WTC11 (cell line): ENCODE measurements around the gene SAMSN1. TPM values are rescaled to one million over a fixed set of nuclear protein-coding genes. Genes with fewer than 3 reads are reported as not detected.

Experiments
- ATAC-seq: fragments of 200-7000 bp; cut with Tn5 transposase; 2 replicates; pipeline ENCODE4 v1.10.0; 2021; ENCODE audit warnings: mild to moderate bottlenecking, moderate library complexity
- CTCF ChIA-PET: fragments of 300-600 bp; sonication (Branson Sonifier 250); formaldehyde crosslinking; loops from one replicate; lab custom pipeline; 2021; ENCODE audit warnings: antibody characterized with exemption; lab: Charles Lee
- POLR2A ChIA-PET: fragments of 350-600 bp; sonication (Branson Sonifier 250); formaldehyde crosslinking; loops from one replicate; lab custom pipeline; 2021; ENCODE audit warnings: antibody characterized with exemption; lab: Charles Lee
- DNase-seq: peaks from one replicate; pipeline ENCODE4 v3.0.0; 2021; ENCODE audit warnings: low spot score
- H3K27ac Mint-ChIP-seq: 2 replicates; pipeline ENCODE4 v1.8.0; 2021; ENCODE audit warnings: mixed read lengths
- H3K27me3 Mint-ChIP-seq: 2 replicates; pipeline ENCODE4 v1.8.0; 2021; ENCODE audit warnings: low read depth, mild to moderate bottlenecking, moderate library complexity, mixed read lengths
- H3K36me3 Mint-ChIP-seq: 2 replicates; pipeline ENCODE4 v1.8.0; 2021; ENCODE audit warnings: mixed read lengths
- H3K4me1 Mint-ChIP-seq: 2 replicates; pipeline ENCODE4 v1.8.0; 2022; ENCODE audit warnings: mixed read lengths
- H3K4me3 Mint-ChIP-seq: 2 replicates; pipeline ENCODE4 v1.8.0; 2021; ENCODE audit warnings: mild to moderate bottlenecking, moderate library complexity, mixed read lengths
- H3K9me3 Mint-ChIP-seq: 2 replicates; pipeline ENCODE4 v1.8.0; 2021; ENCODE audit warnings: mixed read lengths
- ATF6 ChIP-seq: sonication (generic); formaldehyde crosslinking; IDR thresholded peaks from 2 replicates; pipeline ENCODE4 v1.8.1; 2023; ENCODE audit warnings: mild to moderate bottlenecking, missing genetic modification reagents
- E2F5 ChIP-seq: sonication (generic); formaldehyde crosslinking; IDR thresholded peaks from 2 replicates; pipeline ENCODE4 v1.8.1; 2022; ENCODE audit warnings: mild to moderate bottlenecking, moderate library complexity, missing genetic modification reagents
- EMX1 ChIP-seq: fragments of 250-450 bp; sonication (Bioruptor Pico); IDR thresholded peaks from 2 replicates; pipeline ENCODE4 v1.8.0; 2021; ENCODE audit warnings: mild to moderate bottlenecking
- ETV6 ChIP-seq: sonication (generic); formaldehyde crosslinking; IDR thresholded peaks from 2 replicates; pipeline ENCODE4 v1.8.1; 2022; ENCODE audit warnings: mild to moderate bottlenecking, missing genetic modification reagents
- FOXK1 ChIP-seq: sonication (generic); formaldehyde crosslinking; IDR thresholded peaks from 2 replicates; pipeline ENCODE4 v1.8.0; 2022; ENCODE audit warnings: mild to moderate bottlenecking, moderate library complexity, missing genetic modification reagents
- GTF2I ChIP-seq: fragments of 250-450 bp; sonication (Bioruptor Pico); conservative IDR thresholded peaks from 2 replicates; pipeline ENCODE4 v1.4.0; 2021; ENCODE audit warnings: mild to moderate bottlenecking
- NFE2L1 ChIP-seq: sonication (generic); formaldehyde crosslinking; IDR thresholded peaks from 2 replicates; pipeline ENCODE4 v1.8.1; 2023; ENCODE audit warnings: missing genetic modification reagents
- NFYB ChIP-seq: sonication (generic); formaldehyde crosslinking; conservative IDR thresholded peaks from 2 replicates; pipeline ENCODE4 v1.8.0; 2022; ENCODE audit warnings: low read depth, missing genetic modification reagents
- NR2C2 ChIP-seq: sonication (generic); formaldehyde crosslinking; IDR thresholded peaks from 2 replicates; pipeline ENCODE4 v1.8.0; 2022; ENCODE audit warnings: mild to moderate bottlenecking, missing genetic modification reagents
- PRDM15 ChIP-seq: sonication (generic); formaldehyde crosslinking; IDR thresholded peaks from 2 replicates; pipeline ENCODE4 v1.8.0; 2022; ENCODE audit warnings: missing genetic modification reagents
- RELA ChIP-seq: sonication (generic); formaldehyde crosslinking; IDR thresholded peaks from 2 replicates; pipeline ENCODE4 v1.8.1; 2022; ENCODE audit warnings: missing genetic modification reagents, mild to moderate bottlenecking, borderline replicate concordance
- TCF7 ChIP-seq: sonication (generic); formaldehyde crosslinking; IDR thresholded peaks from 2 replicates; pipeline ENCODE4 v1.8.0; 2022; ENCODE audit warnings: mild to moderate bottlenecking, low read depth, missing genetic modification reagents, moderate library complexity
- TEAD4 ChIP-seq: sonication (generic); formaldehyde crosslinking; IDR thresholded peaks from 2 replicates; pipeline ENCODE4 v1.8.0; 2022; ENCODE audit warnings: mild to moderate bottlenecking, missing genetic modification reagents
- total RNA-seq: library from RNA; stranded (reverse); gene quantifications from 3 replicates; pipeline ENCODE4 v1.2.3, GENCODE V29; 2021
- TF ChIP-seq, protein P1 (sequence below): sonication (generic); formaldehyde crosslinking; IDR thresholded peaks from 2 replicates; pipeline ENCODE4 v1.8.1; 2023; ENCODE audit warnings: mild to moderate bottlenecking, moderate library complexity, missing genetic modification reagents
- TF ChIP-seq, protein P2 (sequence below): sonication (generic); formaldehyde crosslinking; IDR thresholded peaks from 2 replicates; pipeline ENCODE4 v1.8.1; 2022; ENCODE audit warnings: low read depth, mild to moderate bottlenecking, moderate library complexity, missing genetic modification reagents, borderline replicate concordance
- TF ChIP-seq, protein P3 (sequence below): sonication (generic); formaldehyde crosslinking; IDR thresholded peaks from 2 replicates; pipeline ENCODE4 v1.8.0; 2022; ENCODE audit warnings: mild to moderate bottlenecking, missing genetic modification reagents
- TF ChIP-seq, protein P4 (sequence below): sonication (generic); formaldehyde crosslinking; IDR thresholded peaks from 2 replicates; pipeline ENCODE4 v1.8.1; 2022; ENCODE audit warnings: missing genetic modification reagents, borderline replicate concordance
- TF ChIP-seq, protein P5 (sequence below): sonication (generic); formaldehyde crosslinking; IDR thresholded peaks from 2 replicates; pipeline ENCODE4 v1.8.0; 2023; ENCODE audit warnings: missing genetic modification reagents

The SAMSN1 gene
- total RNA-seq, 1 experiment from 2014 or later, result 1.2 TPM

DNA sequence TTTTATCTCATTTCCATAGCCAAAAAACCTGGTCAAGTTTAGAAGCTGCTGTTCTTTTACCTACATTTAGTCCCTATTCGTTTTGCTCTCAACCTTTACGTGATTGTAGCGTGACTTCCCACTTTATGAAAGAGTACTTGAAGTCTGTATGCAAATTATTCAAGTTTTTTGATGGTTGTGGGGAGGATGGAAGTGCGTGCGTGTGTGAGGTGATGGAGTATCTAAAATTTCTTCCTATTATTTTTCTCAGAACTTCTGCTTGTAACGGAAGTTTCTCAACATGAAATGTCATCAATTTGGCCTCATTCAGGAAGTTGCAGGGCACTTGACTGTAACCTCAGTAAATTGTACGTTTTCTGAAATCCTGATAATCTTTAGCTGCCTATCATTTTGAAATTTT is 64.0 kb downstream of the SAMSN1 start:
- no peak overlapping the region for H3K4me3 Mint-ChIP-seq
- H3K9me3 Mint-ChIP-seq, result peaks cover 8% of the 10 kb centered on the region
- no peak overlapping the region for H3K27ac Mint-ChIP-seq
- DNase-seq (no peak), ATAC-seq (no peak)
- ChIA-PET POLR2A (no interaction called here), CTCF (no interaction called here)
- no peaks in the 10 kb centered on the region for H3K4me1 Mint-ChIP-seq
- no peaks in the 10 kb centered on the region for H3K27me3 Mint-ChIP-seq
- H3K36me3 Mint-ChIP-seq, result no peaks in the 10 kb centered on the region
- TF ChIP-seq GTF2I (no peak), EMX1 (no peak), FOXK1 (CRISPR knock-in tag) (no peak), NFE2L1 (CRISPR knock-in tag) (no peak), TEAD4 (CRISPR knock-in tag) (no peak), NR2C2 (CRISPR knock-in tag) (no peak), PRDM15 (no peak), ETV6 (CRISPR knock-in tag) (no peak), TCF7 (CRISPR knock-in tag) (no peak), RELA (CRISPR knock-in tag) (no peak), ATF6 (CRISPR knock-in tag) (no peak), NFYB (CRISPR knock-in tag) (no peak), E2F5 (CRISPR knock-in tag) (no peak)
- TF ChIP-seq, protein P1, sequence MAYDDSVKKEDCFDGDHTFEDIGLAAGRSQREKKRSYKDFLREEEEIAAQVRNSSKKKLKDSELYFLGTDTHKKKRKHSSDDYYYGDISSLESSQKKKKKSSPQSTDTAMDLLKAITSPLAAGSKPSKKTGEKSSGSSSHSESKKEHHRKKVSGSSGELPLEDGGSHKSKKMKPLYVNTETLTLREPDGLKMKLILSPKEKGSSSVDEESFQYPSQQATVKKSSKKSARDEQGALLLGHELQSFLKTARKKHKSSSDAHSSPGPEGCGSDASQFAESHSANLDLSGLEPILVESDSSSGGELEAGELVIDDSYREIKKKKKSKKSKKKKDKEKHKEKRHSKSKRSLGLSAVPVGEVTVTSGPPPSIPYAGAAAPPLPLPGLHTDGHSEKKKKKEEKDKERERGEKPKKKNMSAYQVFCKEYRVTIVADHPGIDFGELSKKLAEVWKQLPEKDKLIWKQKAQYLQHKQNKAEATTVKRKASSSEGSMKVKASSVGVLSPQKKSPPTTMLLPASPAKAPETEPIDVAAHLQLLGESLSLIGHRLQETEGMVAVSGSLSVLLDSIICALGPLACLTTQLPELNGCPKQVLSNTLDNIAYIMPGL (CRISPR knock-in tag), result no peak
- TF ChIP-seq, protein P2, sequence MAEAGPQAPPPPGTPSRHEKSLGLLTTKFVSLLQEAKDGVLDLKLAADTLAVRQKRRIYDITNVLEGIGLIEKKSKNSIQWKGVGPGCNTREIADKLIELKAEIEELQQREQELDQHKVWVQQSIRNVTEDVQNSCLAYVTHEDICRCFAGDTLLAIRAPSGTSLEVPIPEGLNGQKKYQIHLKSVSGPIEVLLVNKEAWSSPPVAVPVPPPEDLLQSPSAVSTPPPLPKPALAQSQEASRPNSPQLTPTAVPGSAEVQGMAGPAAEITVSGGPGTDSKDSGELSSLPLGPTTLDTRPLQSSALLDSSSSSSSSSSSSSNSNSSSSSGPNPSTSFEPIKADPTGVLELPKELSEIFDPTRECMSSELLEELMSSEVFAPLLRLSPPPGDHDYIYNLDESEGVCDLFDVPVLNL (CRISPR knock-in tag), result no peak
- TF ChIP-seq, protein P3, sequence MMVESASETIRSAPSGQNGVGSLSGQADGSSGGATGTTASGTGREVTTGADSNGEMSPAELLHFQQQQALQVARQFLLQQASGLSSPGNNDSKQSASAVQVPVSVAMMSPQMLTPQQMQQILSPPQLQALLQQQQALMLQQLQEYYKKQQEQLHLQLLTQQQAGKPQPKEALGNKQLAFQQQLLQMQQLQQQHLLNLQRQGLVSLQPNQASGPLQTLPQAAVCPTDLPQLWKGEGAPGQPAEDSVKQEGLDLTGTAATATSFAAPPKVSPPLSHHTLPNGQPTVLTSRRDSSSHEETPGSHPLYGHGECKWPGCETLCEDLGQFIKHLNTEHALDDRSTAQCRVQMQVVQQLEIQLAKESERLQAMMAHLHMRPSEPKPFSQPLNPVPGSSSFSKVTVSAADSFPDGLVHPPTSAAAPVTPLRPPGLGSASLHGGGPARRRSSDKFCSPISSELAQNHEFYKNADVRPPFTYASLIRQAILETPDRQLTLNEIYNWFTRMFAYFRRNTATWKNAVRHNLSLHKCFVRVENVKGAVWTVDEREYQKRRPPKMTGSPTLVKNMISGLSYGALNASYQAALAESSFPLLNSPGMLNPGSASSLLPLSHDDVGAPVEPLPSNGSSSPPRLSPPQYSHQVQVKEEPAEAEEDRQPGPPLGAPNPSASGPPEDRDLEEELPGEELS (CRISPR knock-in tag), result no peak
- TF ChIP-seq, protein P4, sequence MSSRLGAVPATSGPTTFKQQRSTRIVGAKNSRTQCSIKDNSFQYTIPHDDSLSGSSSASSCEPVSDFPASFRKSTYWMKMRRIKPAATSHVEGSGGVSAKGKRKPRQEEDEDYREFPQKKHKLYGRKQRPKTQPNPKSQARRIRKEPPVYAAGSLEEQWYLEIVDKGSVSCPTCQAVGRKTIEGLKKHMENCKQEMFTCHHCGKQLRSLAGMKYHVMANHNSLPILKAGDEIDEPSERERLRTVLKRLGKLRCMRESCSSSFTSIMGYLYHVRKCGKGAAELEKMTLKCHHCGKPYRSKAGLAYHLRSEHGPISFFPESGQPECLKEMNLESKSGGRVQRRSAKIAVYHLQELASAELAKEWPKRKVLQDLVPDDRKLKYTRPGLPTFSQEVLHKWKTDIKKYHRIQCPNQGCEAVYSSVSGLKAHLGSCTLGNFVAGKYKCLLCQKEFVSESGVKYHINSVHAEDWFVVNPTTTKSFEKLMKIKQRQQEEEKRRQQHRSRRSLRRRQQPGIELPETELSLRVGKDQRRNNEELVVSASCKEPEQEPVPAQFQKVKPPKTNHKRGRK, result no peak
- TF ChIP-seq, protein P5, sequence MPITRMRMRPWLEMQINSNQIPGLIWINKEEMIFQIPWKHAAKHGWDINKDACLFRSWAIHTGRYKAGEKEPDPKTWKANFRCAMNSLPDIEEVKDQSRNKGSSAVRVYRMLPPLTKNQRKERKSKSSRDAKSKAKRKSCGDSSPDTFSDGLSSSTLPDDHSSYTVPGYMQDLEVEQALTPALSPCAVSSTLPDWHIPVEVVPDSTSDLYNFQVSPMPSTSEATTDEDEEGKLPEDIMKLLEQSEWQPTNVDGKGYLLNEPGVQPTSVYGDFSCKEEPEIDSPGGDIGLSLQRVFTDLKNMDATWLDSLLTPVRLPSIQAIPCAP (CRISPR knock-in tag), result no peak
